Pancreas (tissue), 10 donors: ENCODE measurements around the gene HDC. TPM values are rescaled to one million over a fixed set of nuclear protein-coding genes. Genes with fewer than 3 reads are reported as not detected.

Experiments used
- ATAC-seq, 4 donors: fragments of 200-7000 bp; cut with Tn5 transposase; one replicate each; pipeline versions ENCODE4 v1.8.0 to v1.9.1; 2020; ENCODE audit warnings: mild to moderate bottlenecking in 4 of 4, moderate library complexity in 4 of 4
- DNase-seq, 6 donors: peaks; one replicate each; pipeline ENCODE4 v3.0.0-alpha.2; 2020
- FAIRE-seq: peaks from 2 replicates; lab custom pipeline; 2012; peaks lifted over from hg19 to GRCh38; lab: Jason Lieb, UNC
- H3K27ac ChIP-seq, 4 donors: fragments of 200-600 bp; sonication (generic); 1 replicate in 3 of 4; 2 replicates in 1 of 4; pipeline versions ENCODE4 v1.5.0 to v1.8.0; 2020
- H3K27me3 ChIP-seq, 4 donors: fragments of 200-600 bp; one replicate each; pipeline ENCODE4 v1.8.0; 2021
- H3K36me3 ChIP-seq, 3 donors: fragments of 200-600 bp; sonication (generic) in 1 of 3; one replicate each; pipeline versions ENCODE4 v1.5.0 to v1.8.0; 2020 to 2021
- H3K4me1 ChIP-seq, 3 donors: fragments of 200-600 bp; one replicate each; pipeline ENCODE4 v1.8.0; 2021
- H3K4me3 ChIP-seq, 4 donors: fragments of 200-600 bp; sonication (generic) in 2 of 4; one replicate each; pipeline versions ENCODE4 v1.5.0 to v1.8.0; 2020 to 2021
- H3K9me3 ChIP-seq, 4 donors: fragments of 200-600 bp; one replicate each; pipeline ENCODE4 v1.8.0; 2021
- CTCF ChIP-seq, 4 donors: fragments of 200-600 bp; sonication (generic) in 3 of 4; IDR thresholded peaks; one replicate each; pipeline versions ENCODE4 v1.5.0 to v1.8.0; 2021; ENCODE audit warnings: antibody characterized with exemption in 4 of 4
- WGBS, 2 donors: extraction: QIAGEN DNeasy Blood & Tissue Kit; methylation state at CpG; one replicate each; pipeline ENCODE4 v1.1.7; 2013; 5-methylcytosine and 5-hydroxymethylcytosine counted together
- intact Hi-C, 3 donors: fragments of 100-400 bp; cut with DNase I; formaldehyde crosslinking; loops; one replicate each; pipeline versions ENCODE4 v1.11.1 to v1.14.2; 2022
- polyA plus RNA-seq, 2 donors: library from polyadenylated mRNA; stranded (reverse); fragments of 200-250 nt; gene quantifications; one replicate each; pipeline ENCODE4 v1.2.3, GENCODE V29; 2013
- total RNA-seq, 6 donors: library from RNA; stranded (reverse); fragmentation: NEBNext Ultra II Directional in 4 of 6; extraction: Animal tissue kit (Norgen Biotek cat#: 25700) in 4 of 6; gene quantifications; one replicate each; pipeline versions ENCODE4 v1.2.1 to v1.2.4, GENCODE V29; 2021 to 2023
- donor health status: healthy with polysubstance abuse.
- donor health status: DM: no; HTN: no; CAD: no; lungs with moderate emphysema.
- donor health status: DM: no; HTN: no; CAD: no.
- donor health status: control.
- donor health status: control.
- donor health status: Bipolar disorder and iron deficiency.
- donor health status: DM: yes; HTN: yes; CAD: no.
- donor health status: DM: no; HTN: no; CAD: no.
- donor health status: DM: no; HTN: no; CAD: no.
- donor health status: DM: yes; HTN: yes; CAD: no.

Gene HDC
- total and polyA plus RNA-seq, 8 donors = 0.13 to 1.7 (median 0.31) TPM; not detected in 2

GRCh38 chr15:50218291-50218690 is 47.2 kb downstream of the HDC start:
- no peak for TF ChIP-seq CTCF (IDR thresholded peaks at IDR 0.05)
- H3K27ac ChIP-seq = no peak overlapping the region
- H3K36me3 ChIP-seq = no peaks in the 10 kb centered on the region
- no peak for ATAC-seq
- no peak for FAIRE-seq
- intact Hi-C loops = no loop called here
- no peak for DNase-seq
- no peaks in the 10 kb centered on the region for H3K27me3 ChIP-seq
- no peak overlapping the region for H3K4me3 ChIP-seq
- 66% methylated on average over 1 of the region's 1 CpG for WGBS, 2 donors
- H3K9me3 ChIP-seq = no peaks in the 10 kb centered on the region
- H3K4me1 ChIP-seq = no peaks in the 10 kb centered on the region

GRCh38 chr15:50210462-50211157 is 54.9 kb downstream of the HDC start:
- ATAC-seq (no peak), DNase-seq (no peak), FAIRE-seq (no peak)
- H3K4me1 ChIP-seq = no peaks in the 10 kb centered on the region
- H3K27me3 ChIP-seq = no peaks in the 10 kb centered on the region
- 81 to 84% methylated on average over 8 of the region's 8 CpGs for WGBS, 2 donors
- no peaks in the 10 kb centered on the region for H3K36me3 ChIP-seq
- intact Hi-C loops = no loop called here
- H3K4me3 ChIP-seq = no peak overlapping the region
- no peaks in the 10 kb centered on the region for H3K9me3 ChIP-seq
- H3K27ac ChIP-seq = no peak overlapping the region
- no peak for TF ChIP-seq CTCF (IDR thresholded peaks at IDR 0.05)

GRCh38 chr15:50209809-50210208 is 55.7 kb downstream of the HDC start:
- WGBS, 2 donors = 92 to 95% methylated on average over 4 of the region's 4 CpGs
- TF ChIP-seq CTCF (IDR thresholded peaks at IDR 0.05) = no peak
- Histone ChIP-seq H3K27me3 (no peaks in the 10 kb centered on the region), H3K36me3 (no peaks in the 10 kb centered on the region), H3K9me3 (no peaks in the 10 kb centered on the region), H3K27ac (no peak overlapping the region), H3K4me1 (no peaks in the 10 kb centered on the region), H3K4me3 (no peak overlapping the region)
- intact Hi-C loops = no loop called here
- DNase-seq (no peak), FAIRE-seq (no peak), ATAC-seq (no peak)

- DNase-seq = no peak
Measured at GRCh38 chr15:50206020-50206419, 59.5 kb downstream of the HDC start.

More at GRCh38 chr15:50206020-50206419, 59.5 kb downstream of the HDC start:
- no peak for FAIRE-seq
- 87 to 91% methylated on average over 5 of the region's 5 CpGs for WGBS, 2 donors
- no peak for ATAC-seq
- H3K4me3 ChIP-seq = no peak overlapping the region
- H3K27ac ChIP-seq = no peak overlapping the region
- no peaks in the 10 kb centered on the region for H3K4me1 ChIP-seq
- intact Hi-C loops = no loop called here
- H3K9me3 ChIP-seq = no peaks in the 10 kb centered on the region
- no peaks in the 10 kb centered on the region for H3K27me3 ChIP-seq
- no peak for TF ChIP-seq CTCF (IDR thresholded peaks at IDR 0.05)
- no peaks in the 10 kb centered on the region for H3K36me3 ChIP-seq
